GM18519 (cell line): Measurements from ENCODE around the gene REST.
A peak's percentile ranks its signal among the peaks of the same experiment; 100 is the strongest.
"Not testable (repeated sequence)": the region's sequence is repeated elsewhere in the genome, so short reads cannot be mapped to it uniquely, and the experiment has no call there.

Experiments used
- ATAC-seq: cut with Tn5 transposase; IDR thresholded peaks from one replicate; pipeline ENCODE4 v1.9.1; 2021; ENCODE audit warnings: mild to moderate bottlenecking, moderate library complexity; ENCODE audit not compliant: unreplicated experiment, low FRiP score

Gene REST, protein sequence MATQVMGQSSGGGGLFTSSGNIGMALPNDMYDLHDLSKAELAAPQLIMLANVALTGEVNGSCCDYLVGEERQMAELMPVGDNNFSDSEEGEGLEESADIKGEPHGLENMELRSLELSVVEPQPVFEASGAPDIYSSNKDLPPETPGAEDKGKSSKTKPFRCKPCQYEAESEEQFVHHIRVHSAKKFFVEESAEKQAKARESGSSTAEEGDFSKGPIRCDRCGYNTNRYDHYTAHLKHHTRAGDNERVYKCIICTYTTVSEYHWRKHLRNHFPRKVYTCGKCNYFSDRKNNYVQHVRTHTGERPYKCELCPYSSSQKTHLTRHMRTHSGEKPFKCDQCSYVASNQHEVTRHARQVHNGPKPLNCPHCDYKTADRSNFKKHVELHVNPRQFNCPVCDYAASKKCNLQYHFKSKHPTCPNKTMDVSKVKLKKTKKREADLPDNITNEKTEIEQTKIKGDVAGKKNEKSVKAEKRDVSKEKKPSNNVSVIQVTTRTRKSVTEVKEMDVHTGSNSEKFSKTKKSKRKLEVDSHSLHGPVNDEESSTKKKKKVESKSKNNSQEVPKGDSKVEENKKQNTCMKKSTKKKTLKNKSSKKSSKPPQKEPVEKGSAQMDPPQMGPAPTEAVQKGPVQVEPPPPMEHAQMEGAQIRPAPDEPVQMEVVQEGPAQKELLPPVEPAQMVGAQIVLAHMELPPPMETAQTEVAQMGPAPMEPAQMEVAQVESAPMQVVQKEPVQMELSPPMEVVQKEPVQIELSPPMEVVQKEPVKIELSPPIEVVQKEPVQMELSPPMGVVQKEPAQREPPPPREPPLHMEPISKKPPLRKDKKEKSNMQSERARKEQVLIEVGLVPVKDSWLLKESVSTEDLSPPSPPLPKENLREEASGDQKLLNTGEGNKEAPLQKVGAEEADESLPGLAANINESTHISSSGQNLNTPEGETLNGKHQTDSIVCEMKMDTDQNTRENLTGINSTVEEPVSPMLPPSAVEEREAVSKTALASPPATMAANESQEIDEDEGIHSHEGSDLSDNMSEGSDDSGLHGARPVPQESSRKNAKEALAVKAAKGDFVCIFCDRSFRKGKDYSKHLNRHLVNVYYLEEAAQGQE

GRCh38 chr4:56907489-56908205 lies at the start of gene REST:
Gene REST (plus strand): TSS chr4:56907900. CDS start chr4:56910639, 2,739 bp downstream.
- ATAC-seq = peak; percentile 39

DNA sequence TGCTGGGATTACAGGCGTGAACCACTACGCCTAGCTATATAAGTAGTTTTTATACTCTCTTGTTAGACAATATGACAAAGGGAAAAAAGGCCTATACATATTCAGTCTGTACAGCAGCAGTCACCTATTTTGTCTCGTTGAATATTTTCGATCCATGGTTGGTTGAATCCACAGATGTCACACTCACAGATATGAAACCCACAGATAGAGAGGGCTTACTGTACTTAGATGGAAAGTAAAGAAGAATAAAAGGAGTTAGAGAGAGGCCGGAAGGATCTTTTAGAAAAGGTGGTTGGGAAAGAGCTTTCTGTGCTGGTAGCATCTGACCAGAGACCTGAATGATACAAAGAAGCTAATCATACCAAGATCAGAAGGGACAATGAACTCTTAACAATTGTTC lies 47.9 kb upstream of the REST start:
- ATAC-seq = peak; percentile 48

DNA sequence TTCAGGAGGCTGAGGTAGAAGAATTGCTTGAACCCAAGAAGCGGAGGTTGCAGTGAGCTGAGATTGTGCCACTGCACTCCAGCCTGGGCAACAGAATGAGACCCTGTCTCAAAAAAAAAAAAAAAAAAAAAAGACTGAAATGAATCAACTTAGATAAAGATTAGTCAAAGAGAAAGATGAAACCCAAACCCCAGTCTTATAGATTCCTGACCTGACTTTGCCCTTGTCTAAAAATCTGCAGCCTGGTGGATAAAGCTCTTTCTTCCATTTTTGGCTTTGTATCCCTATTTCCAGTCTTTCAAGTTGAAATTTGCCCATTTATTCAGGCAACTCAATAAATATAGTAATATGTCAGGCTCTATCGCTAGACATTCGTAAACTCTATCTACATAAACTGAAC lies 46.9 kb upstream of the REST start:
- ATAC-seq = peak; percentile 46

DNA sequence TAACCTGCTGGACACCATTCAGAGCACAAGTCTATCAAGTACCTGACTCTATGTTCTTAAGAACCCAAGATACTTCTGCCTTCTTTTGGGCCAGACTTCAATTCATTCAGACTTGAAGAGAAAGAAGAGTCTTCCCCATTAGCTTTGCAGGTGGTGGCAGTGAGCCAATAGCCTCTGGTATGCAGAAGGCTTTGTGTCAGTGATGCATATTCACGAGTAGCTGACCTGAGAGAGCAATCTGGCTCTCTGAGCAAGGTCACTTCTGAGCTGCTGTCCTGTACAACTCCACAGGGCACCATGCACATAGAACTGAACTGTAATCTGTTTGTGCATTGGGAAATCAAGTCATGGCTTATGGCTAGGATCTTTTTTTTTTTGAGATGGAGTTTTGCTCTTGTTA lies 46.3 kb upstream of the REST start:
- ATAC-seq = no peak

DNA sequence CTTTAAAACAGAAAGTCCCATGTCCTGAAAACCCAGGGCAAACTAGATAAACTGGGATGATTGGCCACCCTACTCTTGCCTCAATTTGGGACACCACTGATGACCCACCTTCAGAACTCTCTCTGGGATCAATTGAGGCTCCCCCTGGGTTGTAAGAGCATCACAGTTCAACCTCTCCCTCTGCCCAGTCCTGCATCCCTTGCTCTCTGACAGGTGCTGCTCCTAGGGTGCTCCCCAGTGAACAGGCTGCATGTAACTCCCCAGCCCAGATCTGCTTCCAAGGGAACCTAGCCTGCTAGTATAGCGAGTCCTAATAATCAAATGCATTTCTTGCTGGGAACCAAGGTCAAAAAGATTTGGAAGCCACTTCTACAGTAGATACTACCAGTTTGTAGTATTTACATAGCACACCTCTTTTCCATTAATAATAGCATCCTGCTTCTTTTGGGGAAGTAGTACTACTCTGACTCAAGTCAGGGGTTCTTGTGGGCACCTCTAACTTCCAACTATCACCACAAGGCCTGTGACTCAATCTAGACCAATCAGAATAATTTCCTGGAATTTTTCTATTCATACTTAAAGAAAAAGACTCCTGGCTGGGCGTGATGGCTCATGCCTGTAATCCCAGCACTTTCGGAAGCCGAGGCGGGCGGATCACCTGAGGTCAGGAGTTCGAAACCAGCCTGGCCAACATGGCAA lies 44.1 kb upstream of the REST start:
- no peak for ATAC-seq

DNA sequence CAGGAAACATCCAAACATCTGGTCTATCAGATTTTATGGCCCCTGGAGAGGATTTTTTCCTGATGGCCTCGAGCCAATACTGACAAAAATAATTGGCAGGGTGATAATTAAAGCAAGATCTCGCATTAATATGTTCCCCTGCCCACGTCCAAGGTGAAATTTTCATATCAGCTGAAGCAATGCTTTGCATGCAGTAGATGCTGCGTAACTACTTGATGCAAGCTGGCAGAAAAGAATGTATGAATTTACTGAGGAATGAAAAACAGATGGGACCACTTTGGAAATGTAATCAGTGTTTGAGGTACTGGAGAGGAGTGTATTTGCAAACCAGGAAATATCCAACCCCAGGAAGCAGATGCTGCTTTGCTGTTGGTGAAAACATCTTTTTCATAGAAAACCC lies 36.8 kb upstream of the REST start:
- ATAC-seq = no peak

- ATAC-seq = no peak
Observed at GRCh38 chr4:56871371-56871866, 36.3 kb upstream of the REST start.

DNA sequence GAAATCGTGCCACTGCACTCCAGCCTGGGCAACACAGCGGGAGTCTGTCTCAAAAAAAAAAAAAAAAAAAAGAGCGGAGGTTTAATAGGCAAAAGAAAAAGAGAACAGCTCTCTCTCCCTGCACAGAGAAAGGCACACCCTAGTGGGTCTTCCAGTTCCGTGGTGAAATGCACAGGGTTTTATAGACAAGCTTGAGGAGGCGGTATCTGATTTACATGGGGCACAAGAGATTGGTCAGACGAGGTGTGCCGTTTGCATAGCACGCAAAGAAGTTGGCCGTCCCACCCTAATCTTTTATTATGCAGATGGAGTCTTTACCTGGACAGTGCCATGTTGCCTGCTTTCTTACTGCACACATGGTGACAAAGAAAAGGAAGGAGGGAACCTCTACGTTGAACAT lies 33.5 kb upstream of the REST start:
- no peak for ATAC-seq

DNA sequence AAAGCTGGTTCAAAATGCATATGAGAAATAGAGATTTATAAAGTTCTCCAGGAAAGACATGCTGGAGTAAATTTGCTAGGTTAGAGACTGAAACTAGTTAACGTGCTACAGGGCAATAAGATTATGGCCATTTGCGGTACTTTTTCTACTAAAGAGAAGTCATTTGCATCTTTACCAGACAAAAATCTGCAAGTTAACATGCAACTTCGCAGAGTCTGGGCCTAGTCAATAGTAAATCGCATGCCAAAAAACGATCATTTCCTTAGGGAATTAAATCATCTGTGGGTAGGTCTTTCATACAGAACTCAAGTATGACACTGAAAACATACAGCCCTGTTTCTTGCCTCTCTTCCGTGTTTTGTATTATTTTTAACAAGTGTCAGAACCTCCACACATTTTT lies 32.8 kb upstream of the REST start:
- ATAC-seq = no peak

GRCh38 chr4:56876264-56876663 lies 31.4 kb upstream of the REST start:
- ATAC-seq = no peak

GRCh38 chr4:56879996-56880395 lies 27.7 kb upstream of the REST start:
- no peak for ATAC-seq

- ATAC-seq = no peak
Observed at GRCh38 chr4:56880572-56880971, 27.1 kb upstream of the REST start.

DNA sequence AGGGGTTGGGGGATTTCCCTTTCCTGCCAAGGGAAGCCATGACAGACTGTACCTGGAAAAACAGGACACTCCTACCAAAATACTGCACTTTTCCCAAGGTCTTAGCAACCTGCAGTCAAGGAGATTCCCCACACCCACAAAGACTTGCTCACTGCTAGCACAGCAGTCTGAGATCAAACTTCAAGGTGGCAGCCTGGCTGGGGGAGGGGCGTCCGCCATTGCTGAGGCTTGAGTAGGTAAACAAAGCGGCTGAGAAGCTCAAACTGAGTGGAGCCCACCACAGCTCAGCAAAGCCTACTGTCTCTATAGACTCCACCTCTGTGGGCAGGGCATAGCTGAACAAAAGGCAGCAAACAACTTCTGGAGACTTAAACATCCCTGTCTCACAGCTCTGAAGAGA lies 23.2 kb upstream of the REST start:
- not testable (repeated sequence) for ATAC-seq

DNA sequence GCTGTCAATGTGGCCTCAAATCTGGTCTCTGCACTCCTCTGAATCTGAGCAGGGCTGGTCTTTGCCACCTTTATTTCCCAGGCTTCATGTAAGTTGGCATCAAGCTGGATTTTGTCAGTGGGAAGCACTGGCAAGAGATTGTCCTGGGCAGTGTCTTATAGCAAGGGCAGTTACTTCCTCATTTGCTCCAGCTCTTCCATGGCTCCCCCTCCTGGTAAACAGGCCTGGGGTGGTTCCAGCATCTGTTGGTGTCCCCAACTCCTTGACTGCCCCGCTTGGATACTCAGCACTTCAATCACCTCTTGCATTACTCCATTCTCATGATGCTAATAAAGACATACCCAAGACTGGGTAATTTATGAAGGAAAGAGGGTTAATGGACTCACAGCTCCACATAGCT lies 15.0 kb upstream of the REST start:
- ATAC-seq = no peak

- not testable (repeated sequence) for ATAC-seq
Observed at GRCh38 chr4:56897842-56898241, 9.9 kb upstream of the REST start.

GRCh38 chr4:56900186-56900585 lies 7.5 kb upstream of the REST start:
- not testable (repeated sequence) for ATAC-seq

DNA sequence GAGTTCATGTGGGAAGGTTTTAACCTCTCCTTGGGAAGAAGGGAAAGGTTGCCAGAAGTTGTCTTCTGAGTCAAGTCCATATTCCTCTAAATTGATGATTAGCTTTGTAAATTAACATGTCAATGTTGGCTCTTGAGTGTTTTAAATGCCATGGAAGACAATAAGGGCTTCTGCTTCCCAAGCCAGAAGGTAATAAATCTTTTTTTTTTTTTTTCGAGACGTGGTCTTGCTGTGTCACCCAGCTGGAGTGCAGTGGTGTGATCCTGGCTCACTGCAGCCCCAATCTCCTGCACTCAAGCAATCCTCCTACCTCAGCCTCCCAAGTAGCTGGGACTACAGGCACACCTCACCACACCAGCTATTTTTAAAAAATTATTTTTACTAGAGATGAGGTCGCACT lies 5.0 kb upstream of the REST start:
- no peak for ATAC-seq

DNA sequence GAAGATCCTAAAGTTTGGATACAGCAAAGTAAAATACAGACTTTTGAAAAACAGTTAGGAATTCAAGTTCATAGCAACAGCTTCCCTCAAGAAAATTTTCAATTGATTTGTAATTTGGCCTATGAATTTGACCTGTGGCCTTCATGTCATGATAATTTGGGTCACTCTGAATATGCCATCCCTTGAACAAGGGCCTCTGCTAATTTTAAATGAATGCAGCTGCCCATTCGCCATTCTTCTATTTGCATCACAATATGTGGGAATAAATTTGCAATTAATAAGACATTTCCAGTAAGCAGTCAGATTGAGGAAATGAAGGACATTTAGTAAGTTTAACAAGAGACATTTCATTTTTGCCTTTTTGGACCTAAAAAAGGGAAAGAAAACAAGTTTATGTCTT lies 1.9 kb upstream of the REST start:
- no peak for ATAC-seq

DNA sequence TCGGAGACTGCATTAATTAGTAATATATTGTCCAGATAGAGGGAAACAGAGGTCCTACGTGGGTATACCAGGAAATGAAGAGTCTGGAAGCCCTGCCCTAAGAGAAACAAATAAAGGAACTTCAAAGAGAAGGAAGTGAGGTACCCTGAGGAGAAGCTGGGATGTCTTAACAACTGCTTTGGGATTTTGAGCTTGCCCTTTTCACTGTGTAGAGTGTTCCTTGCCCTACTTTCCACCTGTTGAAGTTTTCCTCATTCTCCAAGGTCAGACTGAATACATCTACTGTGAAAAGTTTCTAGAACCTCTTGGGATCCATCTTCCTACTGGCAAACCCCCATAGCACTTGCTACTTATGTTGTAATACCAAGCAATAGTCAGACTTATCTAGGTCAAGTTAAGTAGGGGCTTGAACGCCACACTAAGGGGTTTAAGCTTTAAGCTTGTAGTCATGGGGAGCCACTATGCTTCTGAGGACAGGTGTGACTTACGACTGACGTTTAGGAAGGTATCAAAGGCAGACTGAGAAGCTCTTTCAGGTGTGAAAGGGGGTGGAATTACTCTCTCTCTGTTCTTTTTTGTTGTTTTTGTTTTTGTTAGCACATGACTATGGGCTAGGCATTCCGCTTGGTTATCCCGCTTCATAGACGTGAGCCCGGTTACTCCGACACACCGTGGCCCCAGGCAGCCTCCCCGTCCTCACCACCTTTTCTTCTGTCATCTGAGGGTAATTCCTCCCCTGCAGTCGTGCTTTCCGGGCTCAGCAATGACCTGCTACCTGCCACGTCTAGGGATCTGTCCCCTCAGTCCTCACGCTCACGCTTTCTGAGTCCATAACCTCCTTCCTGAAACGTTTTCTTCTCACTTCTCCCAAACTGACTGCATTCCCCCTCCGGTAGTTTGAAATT lies 959 bp upstream of the REST start:
- no peak for ATAC-seq
